Cardiac muscle cell (in vitro differentiated cells and primary cell): ENCODE measurements around the gene RREB1. TPM values are rescaled to one million over a fixed set of nuclear protein-coding genes. Genes with fewer than 3 reads are reported as not detected.

Experiments
- DNase-seq, 2 donors: peaks; one replicate each; pipeline versions ENCODE4 v3.0.0 to v3.0.0-alpha.2; 2010 to 2017; ENCODE audit warnings: low read depth in 1 of 2, low spot score in 1 of 2
- H3K27ac ChIP-seq: fragments of 200-600 bp; sonication (generic); 2 replicates; pipeline ENCODE4 v1.5.1; 2016
- H3K27me3 ChIP-seq: fragments of 200-600 bp; sonication (generic); 2 replicates; pipeline ENCODE4 v1.6.0; 2016; ENCODE audit warnings: control low read depth
- H3K36me3 ChIP-seq: fragments of 200-600 bp; sonication (generic); 2 replicates; pipeline ENCODE4 v1.5.1; 2016; ENCODE audit warnings: control low read depth
- H3K4me1 ChIP-seq: fragments of 200-600 bp; sonication (generic); 2 replicates; pipeline ENCODE4 v1.8.1; 2017; ENCODE audit warnings: low read depth, mild to moderate bottlenecking, mixed run types
- H3K4me3 ChIP-seq: fragments of 200-600 bp; sonication (generic); 2 replicates; pipeline ENCODE4 v1.5.1; 2016; ENCODE audit warnings: mild to moderate bottlenecking
- H3K9me3 ChIP-seq: fragments of 200-600 bp; sonication (generic); 2 replicates; pipeline ENCODE4 v1.5.1; 2017; ENCODE audit warnings: low read depth, mild to moderate bottlenecking, control low read depth
- polyA plus RNA-seq: library from polyadenylated mRNA; unstranded; fragments of >200 nt; fragmentation: Nextera tagmentation; extraction: Ambion mirVana; gene quantifications from 2 replicates; pipeline ENCODE4 v1.2.1, GENCODE V29; 2016
- total RNA-seq: library from RNA; depleted of rRNA; stranded (reverse); fragments of >200 nt; gene quantifications from 2 replicates; pipeline ENCODE4 v1.2.3, GENCODE V29; 2016
- TF ChIP-seq, protein P1 (sequence below): IDR thresholded peaks from 2 replicates; pipeline ENCODE4 v1.5.1; 2012; ENCODE audit warnings: low read depth, mild to moderate bottlenecking, low read length

RREB1 gene
- total and polyA plus RNA-seq, 2 experiments from 2014 or later, result 15.4 to 55.3 TPM

GRCh38 chr6:7071405-7071804 is 36.4 kb upstream of the RREB1 start:
- H3K9me3 ChIP-seq, result no peaks in the 10 kb centered on the region
- no peaks in the 10 kb centered on the region for H3K27me3 ChIP-seq
- DNase-seq, result no peak
- H3K27ac ChIP-seq, result no peak overlapping the region
- H3K4me1 ChIP-seq, result no peaks in the 10 kb centered on the region
- no peak overlapping the region for H3K4me3 ChIP-seq
- TF ChIP-seq, protein P1, sequence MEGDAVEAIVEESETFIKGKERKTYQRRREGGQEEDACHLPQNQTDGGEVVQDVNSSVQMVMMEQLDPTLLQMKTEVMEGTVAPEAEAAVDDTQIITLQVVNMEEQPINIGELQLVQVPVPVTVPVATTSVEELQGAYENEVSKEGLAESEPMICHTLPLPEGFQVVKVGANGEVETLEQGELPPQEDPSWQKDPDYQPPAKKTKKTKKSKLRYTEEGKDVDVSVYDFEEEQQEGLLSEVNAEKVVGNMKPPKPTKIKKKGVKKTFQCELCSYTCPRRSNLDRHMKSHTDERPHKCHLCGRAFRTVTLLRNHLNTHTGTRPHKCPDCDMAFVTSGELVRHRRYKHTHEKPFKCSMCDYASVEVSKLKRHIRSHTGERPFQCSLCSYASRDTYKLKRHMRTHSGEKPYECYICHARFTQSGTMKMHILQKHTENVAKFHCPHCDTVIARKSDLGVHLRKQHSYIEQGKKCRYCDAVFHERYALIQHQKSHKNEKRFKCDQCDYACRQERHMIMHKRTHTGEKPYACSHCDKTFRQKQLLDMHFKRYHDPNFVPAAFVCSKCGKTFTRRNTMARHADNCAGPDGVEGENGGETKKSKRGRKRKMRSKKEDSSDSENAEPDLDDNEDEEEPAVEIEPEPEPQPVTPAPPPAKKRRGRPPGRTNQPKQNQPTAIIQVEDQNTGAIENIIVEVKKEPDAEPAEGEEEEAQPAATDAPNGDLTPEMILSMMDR, result no peak
- H3K36me3 ChIP-seq, result no peaks in the 10 kb centered on the region

- no peak overlapping the region for H3K27ac ChIP-seq
- no peaks in the 10 kb centered on the region for H3K4me1 ChIP-seq
- TF ChIP-seq, protein P1, result no peak
- H3K9me3 ChIP-seq, result no peaks in the 10 kb centered on the region
- no peaks in the 10 kb centered on the region for H3K36me3 ChIP-seq
- no peaks in the 10 kb centered on the region for H3K27me3 ChIP-seq
- no peak overlapping the region for H3K4me3 ChIP-seq
- no peak for DNase-seq
Measured at GRCh38 chr6:7073082-7073820, 34.5 kb upstream of the RREB1 start.

DNA sequence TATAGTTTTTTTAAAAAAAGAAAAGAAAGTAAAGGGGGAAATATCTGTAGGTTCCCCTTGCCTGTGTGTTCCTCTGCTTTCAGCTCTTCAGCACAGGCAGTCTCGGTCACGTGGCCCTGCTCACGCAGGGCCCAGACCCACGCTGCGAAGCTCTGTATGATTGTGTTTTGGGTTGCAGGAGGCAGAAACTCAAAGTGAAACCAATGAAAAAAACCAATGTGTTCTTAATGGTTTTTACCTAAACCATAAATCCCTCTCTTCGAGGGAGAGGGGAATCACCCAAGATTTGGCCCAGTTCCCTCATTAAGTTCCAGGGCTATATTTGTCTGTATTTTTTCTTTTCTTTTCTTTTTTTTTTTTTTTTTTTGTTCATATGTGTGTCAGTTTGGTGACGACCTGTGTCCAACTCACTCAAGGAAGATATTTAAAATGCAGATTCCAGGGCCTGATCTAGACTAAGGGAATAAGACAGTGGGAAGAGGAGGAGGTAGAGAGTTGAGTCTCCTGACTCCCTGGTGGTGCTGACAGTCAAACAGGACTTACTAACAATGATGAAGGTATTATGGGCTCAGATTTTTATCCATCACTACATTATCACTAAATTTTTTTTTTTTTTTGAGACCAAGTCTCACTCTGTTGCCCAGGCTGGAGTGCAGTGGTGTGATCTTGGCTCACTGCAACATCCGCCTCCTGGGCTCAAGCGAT is 33.8 kb upstream of the RREB1 start:
- TF ChIP-seq, protein P1, result no peak
- no peaks in the 10 kb centered on the region for H3K27me3 ChIP-seq
- H3K4me3 ChIP-seq, result no peak overlapping the region
- H3K36me3 ChIP-seq, result no peaks in the 10 kb centered on the region
- no peaks in the 10 kb centered on the region for H3K9me3 ChIP-seq
- no peaks in the 10 kb centered on the region for H3K4me1 ChIP-seq
- DNase-seq, result no peak
- H3K27ac ChIP-seq, result no peak overlapping the region

DNA sequence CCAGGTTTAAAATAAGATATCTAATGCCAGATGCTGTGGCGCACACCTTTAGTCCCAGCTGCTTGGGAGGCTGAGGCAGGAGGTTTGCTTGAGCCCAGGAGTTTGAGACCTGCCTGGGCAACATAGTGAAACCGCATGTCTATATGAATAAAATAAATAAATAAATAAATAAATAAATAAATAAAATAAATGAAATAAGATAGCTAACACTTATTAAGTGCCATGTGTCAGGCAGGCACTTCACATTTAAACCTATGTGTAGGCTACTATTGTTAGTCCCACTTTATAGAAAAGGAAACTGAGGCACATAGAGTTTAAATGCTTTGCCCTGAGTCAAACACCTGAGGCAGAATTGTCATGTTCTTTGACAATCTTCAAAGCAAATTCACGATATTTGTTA is 32.9 kb upstream of the RREB1 start:
- Histone ChIP-seq H3K36me3 (no peaks in the 10 kb centered on the region), H3K4me3 (no peak overlapping the region), H3K27me3 (no peaks in the 10 kb centered on the region), H3K27ac (no peak overlapping the region), H3K9me3 (no peaks in the 10 kb centered on the region), H3K4me1 (no peaks in the 10 kb centered on the region)
- DNase-seq, result no peak
- TF ChIP-seq, protein P1, result no peak

GRCh38 chr6:7075341-7076000 is 32.3 kb upstream of the RREB1 start:
- Histone ChIP-seq H3K27me3 (no peaks in the 10 kb centered on the region), H3K27ac (no peak overlapping the region), H3K9me3 (no peaks in the 10 kb centered on the region), H3K4me3 (no peak overlapping the region), H3K4me1 (no peaks in the 10 kb centered on the region), H3K36me3 (no peaks in the 10 kb centered on the region)
- no peak for DNase-seq
- TF ChIP-seq, protein P1, result no peak
